K562 (cell line): ENCODE measurements around the gene GPR85. TPM values are rescaled to one million over a fixed set of nuclear protein-coding genes. Genes with fewer than 3 reads are reported as not detected.

Source experiments
- BMI1 ChIP-seq: fragments of 150-350 bp; IDR thresholded peaks from 2 replicates; pipeline ENCODE4 v1.6.1; 2014; ENCODE audit warnings: low read length
- DDX20 ChIP-seq: fragments of 450-650 bp; IDR thresholded peaks from 2 replicates; pipeline ENCODE4 v1.6.1; 2016; ENCODE audit warnings: missing genetic modification characterization, low read depth, mild to moderate bottlenecking, missing compliant biosample characterization, moderate library complexity
- EP400 ChIP-seq: fragments of 450-650 bp; IDR thresholded peaks from 2 replicates; pipeline ENCODE4 v1.6.1; 2017; ENCODE audit warnings: antibody characterized with exemption, mild to moderate bottlenecking, moderate library complexity
- FOXM1 ChIP-seq, 2 experiments: fragments of 450-650 bp in 1 of 2; sonication (generic) in 1 of 2; formaldehyde crosslinking in 1 of 2; IDR thresholded peaks; 2 replicates each; pipeline versions ENCODE4 v1.6.1 to v1.9.0; 2017 to 2022; ENCODE audit warnings: low read depth in 2 of 2, mild to moderate bottlenecking in 2 of 2, missing genetic modification reagents in 1 of 2, moderate library complexity in 1 of 2
- IFI16 ChIP-seq: fragments of 250-450 bp; sonication (Bioruptor Pico); IDR thresholded peaks from 2 replicates; pipeline ENCODE4 v2.1.2; 2022; ENCODE audit warnings: mild to moderate bottlenecking, inconsistent platforms
- MAFK ChIP-seq: IDR thresholded peaks from 2 replicates; pipeline ENCODE4 v1.6.1; 2011; ENCODE audit warnings: low read length, improper control_type of control experiment
- MCM2 ChIP-seq: fragments of 450-650 bp; IDR thresholded peaks from 2 replicates; pipeline ENCODE4 v1.6.1; 2017; ENCODE audit warnings: low read depth, mild to moderate bottlenecking
- NCOA4 ChIP-seq: fragments of 450-650 bp; IDR thresholded peaks from 2 replicates; pipeline ENCODE4 v1.6.1; 2018; ENCODE audit warnings: mild to moderate bottlenecking; ENCODE audit not compliant: partially characterized antibody
- NELFE ChIP-seq: IDR thresholded peaks from 2 replicates; pipeline ENCODE4 v1.6.1; 2011; ENCODE audit warnings: mild to moderate bottlenecking; ENCODE audit not compliant: insufficient read depth, insufficient read length
- NFYB ChIP-seq: IDR thresholded peaks from 2 replicates; pipeline ENCODE4 v1.6.1; 2011; ENCODE audit warnings: mild to moderate bottlenecking, moderate library complexity; ENCODE audit not compliant: insufficient read length; ENCODE audit errors: extremely low read depth
- PHF21A ChIP-seq: fragments of 450-650 bp; IDR thresholded peaks from 2 replicates; pipeline ENCODE4 v1.6.1; 2017; ENCODE audit warnings: low read depth, borderline replicate concordance
- POLR2AphosphoS2 ChIP-seq: IDR thresholded peaks from 2 replicates; pipeline ENCODE4 v1.6.1; 2012; ENCODE audit warnings: low read length, improper control_type of control experiment
- SRSF1 ChIP-seq: fragments of 200-400 bp; formaldehyde crosslinking; IDR thresholded peaks from 2 replicates; pipeline ENCODE4 v1.6.1; 2017; ENCODE audit warnings: mild to moderate bottlenecking, low read depth, low read length, moderate library complexity
- ZNF140 ChIP-seq: fragments of 250-450 bp; sonication (Bioruptor Pico); IDR thresholded peaks from 2 replicates; pipeline ENCODE4 v1.8.0; 2021; ENCODE audit warnings: moderate library complexity, mild to moderate bottlenecking, inconsistent platforms
- ZNF695 ChIP-seq: fragments of 450-650 bp; formaldehyde crosslinking; IDR thresholded peaks from 2 replicates; pipeline ENCODE4 v1.4.0; 2020; ENCODE audit warnings: mild to moderate bottlenecking, moderate library complexity
- polyA plus RNA-seq, 8 experiments: library from polyadenylated mRNA; depleted of rRNA in 4 of 8; stranded (reverse) in 5 of 8; unstranded in 3 of 8; fragments of >200 nt; fragmentation: Nextera tagmentation in 2 of 8; fragmentation: Illumina TruSeq in 1 of 8; extraction: Ambion mirVana in 2 of 8; extraction: Trizol in 1 of 8; gene quantifications; 2 replicates each; pipeline versions ENCODE4 v1.2.1 to v1.2.3, GENCODE V29; 2011 to 2014; ENCODE audit warnings: inconsistent platforms in 1 of 8, missing spikeins in 1 of 8
- total RNA-seq, 7 experiments: library from RNA; depleted of rRNA in 6 of 7; stranded (reverse); fragments of >200 nt in 6 of 7; fragmentation: Illumina TruSeq in 2 of 7; extraction: Trizol in 2 of 7; gene quantifications; 2 replicates each; pipeline versions ENCODE4 v1.2.1 to v1.2.3, GENCODE V29; 2011 to 2021; ENCODE audit warnings: low replicate concordance in 1 of 7
- TF ChIP-seq, protein P1 (sequence below): IDR thresholded peaks from 3 replicates; pipeline ENCODE4 v1.6.1; 2011; ENCODE audit warnings: borderline replicate concordance, mild to moderate bottlenecking, moderate library complexity; ENCODE audit not compliant: insufficient read length; ENCODE audit errors: extremely low read depth
- TF ChIP-seq, protein P2 (sequence below): fragments of 250-450 bp; sonication (Bioruptor Pico); IDR thresholded peaks from 2 replicates; pipeline ENCODE4 v1.8.0; 2022; ENCODE audit warnings: inconsistent platforms, mild to moderate bottlenecking, moderate library complexity, borderline replicate concordance
- TF ChIP-seq, protein P3 (sequence below), 3 experiments: IDR thresholded peaks in 2 of 3; conservative IDR thresholded peaks in 1 of 3; 2 replicates each; pipeline ENCODE4 v1.5.1; 2011 to 2012; ENCODE audit warnings: low read length in 3 of 3, mild to moderate bottlenecking in 3 of 3, control low read depth in 2 of 3, improper control_type of control experiment in 1 of 3, inconsistent platforms in 1 of 3, low read depth in 1 of 3, mixed read lengths in 1 of 3, moderate library complexity in 1 of 3; ENCODE audit not compliant: insufficient read depth in 2 of 3
- TF ChIP-seq, protein P4 (sequence below): sonication (generic); formaldehyde crosslinking; IDR thresholded peaks from 2 replicates; pipeline ENCODE4 v1.8.0; 2022; ENCODE audit warnings: mild to moderate bottlenecking, missing genetic modification reagents, borderline replicate concordance

GPR85 gene
- total and polyA plus RNA-seq, 9 of the 15 experiments (the other 6 are each of a cell fraction or from before 2014, with no cell fraction given) = 2.9 to 18.2 (median 4.0) TPM

DNA sequence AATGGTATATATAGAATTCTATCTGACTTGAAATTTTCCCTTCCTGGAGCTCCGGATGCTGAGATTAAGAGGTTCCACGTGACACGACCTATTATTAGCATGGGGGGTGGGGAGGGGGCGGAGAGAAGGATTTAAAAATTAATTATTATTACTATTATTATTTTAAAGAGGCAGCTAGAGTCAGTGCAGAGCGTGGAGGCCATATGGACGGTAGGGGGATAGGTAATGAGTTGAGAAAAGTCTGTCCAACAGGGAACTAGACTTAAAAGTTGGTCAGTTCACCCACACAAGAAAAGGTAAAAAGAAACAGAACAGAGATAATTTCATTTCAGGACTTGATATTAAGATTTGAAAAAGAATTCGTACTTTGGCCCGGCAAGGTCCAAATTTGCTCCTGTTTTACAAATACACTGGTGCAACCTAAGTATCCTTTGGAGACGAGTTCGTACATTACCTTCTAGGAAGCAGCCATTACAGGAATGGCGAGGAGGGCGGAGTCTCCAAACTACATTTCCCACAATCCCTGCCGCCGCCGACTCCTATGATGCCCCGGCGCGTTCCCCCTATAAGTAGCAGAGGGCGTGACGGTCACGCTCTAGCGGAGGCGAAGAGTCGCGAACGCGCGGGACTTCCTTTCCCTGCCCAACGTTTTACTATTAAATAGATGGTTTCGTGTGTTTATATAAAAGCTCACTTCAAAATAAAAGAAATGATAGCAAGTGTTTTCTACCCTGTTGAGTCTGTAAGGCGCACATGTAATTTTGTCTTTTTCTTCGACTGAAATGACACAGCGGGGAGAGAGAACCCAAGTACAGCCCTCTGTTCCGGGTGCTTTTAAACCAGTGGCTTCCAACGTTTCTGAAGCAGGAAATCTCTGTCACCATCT, 31.7 kb upstream of the GPR85 start, which contains the start of gene SMIM30 (continued):
- TF ChIP-seq, protein P1, sequence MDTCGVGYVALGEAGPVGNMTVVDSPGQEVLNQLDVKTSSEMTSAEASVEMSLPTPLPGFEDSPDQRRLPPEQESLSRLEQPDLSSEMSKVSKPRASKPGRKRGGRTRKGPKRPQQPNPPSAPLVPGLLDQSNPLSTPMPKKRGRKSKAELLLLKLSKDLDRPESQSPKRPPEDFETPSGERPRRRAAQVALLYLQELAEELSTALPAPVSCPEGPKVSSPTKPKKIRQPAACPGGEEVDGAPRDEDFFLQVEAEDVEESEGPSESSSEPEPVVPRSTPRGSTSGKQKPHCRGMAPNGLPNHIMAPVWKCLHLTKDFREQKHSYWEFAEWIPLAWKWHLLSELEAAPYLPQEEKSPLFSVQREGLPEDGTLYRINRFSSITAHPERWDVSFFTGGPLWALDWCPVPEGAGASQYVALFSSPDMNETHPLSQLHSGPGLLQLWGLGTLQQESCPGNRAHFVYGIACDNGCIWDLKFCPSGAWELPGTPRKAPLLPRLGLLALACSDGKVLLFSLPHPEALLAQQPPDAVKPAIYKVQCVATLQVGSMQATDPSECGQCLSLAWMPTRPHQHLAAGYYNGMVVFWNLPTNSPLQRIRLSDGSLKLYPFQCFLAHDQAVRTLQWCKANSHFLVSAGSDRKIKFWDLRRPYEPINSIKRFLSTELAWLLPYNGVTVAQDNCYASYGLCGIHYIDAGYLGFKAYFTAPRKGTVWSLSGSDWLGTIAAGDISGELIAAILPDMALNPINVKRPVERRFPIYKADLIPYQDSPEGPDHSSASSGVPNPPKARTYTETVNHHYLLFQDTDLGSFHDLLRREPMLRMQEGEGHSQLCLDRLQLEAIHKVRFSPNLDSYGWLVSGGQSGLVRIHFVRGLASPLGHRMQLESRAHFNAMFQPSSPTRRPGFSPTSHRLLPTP = no peak
- TF ChIP-seq ZNF140 (CRISPR knock-in tag) (no peak), SRSF1 (no peak), NCOA4 (no peak), MAFK (no peak), BMI1 (no peak), PHF21A (no peak), POLR2AphosphoS2 (peak; percentile 81; the same call in 1 of the 2 replicates), MCM2 (no peak), FOXM1 (IDR thresholded peaks at IDR 0.05; ENCODE audit: low read depth) (peak; percentile 61; the same call in 1 of the 2 replicates), FOXM1 (CRISPR knock-in tag; IDR thresholded peaks at IDR 0.05; ENCODE audit: low read depth) (no peak), DDX20 (tag) (no peak), IFI16 (no peak), NELFE (no peak), EP400 (peak; percentile 81), NFYB (no peak), ZNF695 (no peak)
- TF ChIP-seq, protein P2, sequence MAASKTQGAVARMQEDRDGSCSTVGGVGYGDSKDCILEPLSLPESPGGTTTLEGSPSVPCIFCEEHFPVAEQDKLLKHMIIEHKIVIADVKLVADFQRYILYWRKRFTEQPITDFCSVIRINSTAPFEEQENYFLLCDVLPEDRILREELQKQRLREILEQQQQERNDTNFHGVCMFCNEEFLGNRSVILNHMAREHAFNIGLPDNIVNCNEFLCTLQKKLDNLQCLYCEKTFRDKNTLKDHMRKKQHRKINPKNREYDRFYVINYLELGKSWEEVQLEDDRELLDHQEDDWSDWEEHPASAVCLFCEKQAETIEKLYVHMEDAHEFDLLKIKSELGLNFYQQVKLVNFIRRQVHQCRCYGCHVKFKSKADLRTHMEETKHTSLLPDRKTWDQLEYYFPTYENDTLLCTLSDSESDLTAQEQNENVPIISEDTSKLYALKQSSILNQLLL = no peak
- TF ChIP-seq, protein P3, sequence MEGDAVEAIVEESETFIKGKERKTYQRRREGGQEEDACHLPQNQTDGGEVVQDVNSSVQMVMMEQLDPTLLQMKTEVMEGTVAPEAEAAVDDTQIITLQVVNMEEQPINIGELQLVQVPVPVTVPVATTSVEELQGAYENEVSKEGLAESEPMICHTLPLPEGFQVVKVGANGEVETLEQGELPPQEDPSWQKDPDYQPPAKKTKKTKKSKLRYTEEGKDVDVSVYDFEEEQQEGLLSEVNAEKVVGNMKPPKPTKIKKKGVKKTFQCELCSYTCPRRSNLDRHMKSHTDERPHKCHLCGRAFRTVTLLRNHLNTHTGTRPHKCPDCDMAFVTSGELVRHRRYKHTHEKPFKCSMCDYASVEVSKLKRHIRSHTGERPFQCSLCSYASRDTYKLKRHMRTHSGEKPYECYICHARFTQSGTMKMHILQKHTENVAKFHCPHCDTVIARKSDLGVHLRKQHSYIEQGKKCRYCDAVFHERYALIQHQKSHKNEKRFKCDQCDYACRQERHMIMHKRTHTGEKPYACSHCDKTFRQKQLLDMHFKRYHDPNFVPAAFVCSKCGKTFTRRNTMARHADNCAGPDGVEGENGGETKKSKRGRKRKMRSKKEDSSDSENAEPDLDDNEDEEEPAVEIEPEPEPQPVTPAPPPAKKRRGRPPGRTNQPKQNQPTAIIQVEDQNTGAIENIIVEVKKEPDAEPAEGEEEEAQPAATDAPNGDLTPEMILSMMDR (IDR thresholded peaks at IDR 0.05 in 2 of 3, conservative IDR thresholded peaks at IDR 0.05 in 1 of 3; ENCODE audit: insufficient read depth in 2 of 3, low read depth in 1 of 3, low read length in 3 of 3) = peak in 2 of 3 experiments; percentile 10 to 18; a peak in 1 of 6 replicates
- TF ChIP-seq, protein P4, sequence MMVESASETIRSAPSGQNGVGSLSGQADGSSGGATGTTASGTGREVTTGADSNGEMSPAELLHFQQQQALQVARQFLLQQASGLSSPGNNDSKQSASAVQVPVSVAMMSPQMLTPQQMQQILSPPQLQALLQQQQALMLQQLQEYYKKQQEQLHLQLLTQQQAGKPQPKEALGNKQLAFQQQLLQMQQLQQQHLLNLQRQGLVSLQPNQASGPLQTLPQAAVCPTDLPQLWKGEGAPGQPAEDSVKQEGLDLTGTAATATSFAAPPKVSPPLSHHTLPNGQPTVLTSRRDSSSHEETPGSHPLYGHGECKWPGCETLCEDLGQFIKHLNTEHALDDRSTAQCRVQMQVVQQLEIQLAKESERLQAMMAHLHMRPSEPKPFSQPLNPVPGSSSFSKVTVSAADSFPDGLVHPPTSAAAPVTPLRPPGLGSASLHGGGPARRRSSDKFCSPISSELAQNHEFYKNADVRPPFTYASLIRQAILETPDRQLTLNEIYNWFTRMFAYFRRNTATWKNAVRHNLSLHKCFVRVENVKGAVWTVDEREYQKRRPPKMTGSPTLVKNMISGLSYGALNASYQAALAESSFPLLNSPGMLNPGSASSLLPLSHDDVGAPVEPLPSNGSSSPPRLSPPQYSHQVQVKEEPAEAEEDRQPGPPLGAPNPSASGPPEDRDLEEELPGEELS = no peak
